Effector CD8-positive, alpha-beta T cell (primary cell): Measurements from ENCODE around the gene KIFC3.
"Not testable (repeated sequence)": the region's sequence is repeated elsewhere in the genome, so short reads cannot be mapped to it uniquely, and the experiment has no call there.

Source experiments
- DNase-seq: peaks from one replicate; lab custom pipeline; 2025; lab: John Stamatoyannopoulos, UW

KIFC3 gene

GRCh38 chr16:57786632-57787518 is 15.4 kb downstream of the KIFC3 start:
- no peak for DNase-seq

- DNase-seq: no peak
Measured at GRCh38 chr16:57785924-57786323, 16.4 kb downstream of the KIFC3 start.

- DNase-seq: no peak
Measured at GRCh38 chr16:57785385-57785784, 16.9 kb downstream of the KIFC3 start.

GRCh38 chr16:57784334-57784733 is 18.0 kb downstream of the KIFC3 start:
- no peak for DNase-seq

GRCh38 chr16:57783883-57784282 is 18.4 kb downstream of the KIFC3 start:
- no peak for DNase-seq

GRCh38 chr16:57783116-57783515 is 19.2 kb downstream of the KIFC3 start:
- no peak for DNase-seq

- DNase-seq: not testable (repeated sequence)
Measured at GRCh38 chr16:57782607-57783055, 19.7 kb downstream of the KIFC3 start.

GRCh38 chr16:57781741-57782606 is 20.3 kb downstream of the KIFC3 start:
- DNase-seq: no peak

- DNase-seq: no peak
Measured at GRCh38 chr16:57781349-57781740, 20.9 kb downstream of the KIFC3 start.

- not testable (repeated sequence) for DNase-seq
Measured at GRCh38 chr16:57779836-57780235, 22.5 kb downstream of the KIFC3 start.

- DNase-seq: no peak
Measured at GRCh38 chr16:57778658-57779057, 23.6 kb downstream of the KIFC3 start.

GRCh38 chr16:57775661-57776469 is 26.4 kb downstream of the KIFC3 start:
- no peak for DNase-seq

- DNase-seq: no peak
Measured at GRCh38 chr16:57774705-57775285, 27.5 kb downstream of the KIFC3 start.

- no peak for DNase-seq
Measured at GRCh38 chr16:57773655-57774295, 28.5 kb downstream of the KIFC3 start.

GRCh38 chr16:57773019-57773418 is 29.3 kb downstream of the KIFC3 start:
- DNase-seq: no peak

- no peak for DNase-seq
Measured at GRCh38 chr16:57771141-57771785, 31.0 kb downstream of the KIFC3 start.

GRCh38 chr16:57770361-57770760 is 31.9 kb downstream of the KIFC3 start:
- DNase-seq: no peak

GRCh38 chr16:57769541-57770145 is 32.6 kb downstream of the KIFC3 start:
- DNase-seq: no peak

- DNase-seq: no peak
Measured at GRCh38 chr16:57766714-57767348, 35.5 kb downstream of the KIFC3 start.
